Measurements from ENCODE around the gene MRNIP. TPM values are rescaled to one million over a fixed set of nuclear protein-coding genes. Genes with fewer than 3 reads are reported as not detected.

The MRNIP gene, protein sequence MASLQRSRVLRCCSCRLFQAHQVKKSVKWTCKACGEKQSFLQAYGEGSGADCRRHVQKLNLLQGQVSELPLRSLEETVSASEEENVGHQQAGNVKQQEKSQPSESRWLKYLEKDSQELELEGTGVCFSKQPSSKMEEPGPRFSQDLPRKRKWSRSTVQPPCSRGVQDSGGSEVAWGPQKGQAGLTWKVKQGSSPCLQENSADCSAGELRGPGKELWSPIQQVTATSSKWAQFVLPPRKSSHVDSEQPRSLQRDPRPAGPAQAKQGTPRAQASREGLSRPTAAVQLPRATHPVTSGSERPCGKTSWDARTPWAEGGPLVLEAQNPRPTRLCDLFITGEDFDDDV
- total RNA-seq (2022) = 37.8 and 43.0 TPM in 2 replicates
- percentile 68 among the genes with signal in this experiment for Bru-seq, nascent RNA
- percentile 70 among the genes with signal in this experiment for BruChase-seq, experiment 1, labeled RNA remaining after a 2-hour chase
- BruChase-seq, experiment 2, labeled RNA remaining after a 6-hour chase = percentile 71 among the genes with signal in this experiment
- long read RNA-seq, full-length matches to known transcripts = 20 of 37 reads
- long read RNA-seq, partial matches to known transcripts = 4 of 37 reads
- long read RNA-seq, other reads (novel, unspliced or antisense) = 13 of 37 reads

DNA sequence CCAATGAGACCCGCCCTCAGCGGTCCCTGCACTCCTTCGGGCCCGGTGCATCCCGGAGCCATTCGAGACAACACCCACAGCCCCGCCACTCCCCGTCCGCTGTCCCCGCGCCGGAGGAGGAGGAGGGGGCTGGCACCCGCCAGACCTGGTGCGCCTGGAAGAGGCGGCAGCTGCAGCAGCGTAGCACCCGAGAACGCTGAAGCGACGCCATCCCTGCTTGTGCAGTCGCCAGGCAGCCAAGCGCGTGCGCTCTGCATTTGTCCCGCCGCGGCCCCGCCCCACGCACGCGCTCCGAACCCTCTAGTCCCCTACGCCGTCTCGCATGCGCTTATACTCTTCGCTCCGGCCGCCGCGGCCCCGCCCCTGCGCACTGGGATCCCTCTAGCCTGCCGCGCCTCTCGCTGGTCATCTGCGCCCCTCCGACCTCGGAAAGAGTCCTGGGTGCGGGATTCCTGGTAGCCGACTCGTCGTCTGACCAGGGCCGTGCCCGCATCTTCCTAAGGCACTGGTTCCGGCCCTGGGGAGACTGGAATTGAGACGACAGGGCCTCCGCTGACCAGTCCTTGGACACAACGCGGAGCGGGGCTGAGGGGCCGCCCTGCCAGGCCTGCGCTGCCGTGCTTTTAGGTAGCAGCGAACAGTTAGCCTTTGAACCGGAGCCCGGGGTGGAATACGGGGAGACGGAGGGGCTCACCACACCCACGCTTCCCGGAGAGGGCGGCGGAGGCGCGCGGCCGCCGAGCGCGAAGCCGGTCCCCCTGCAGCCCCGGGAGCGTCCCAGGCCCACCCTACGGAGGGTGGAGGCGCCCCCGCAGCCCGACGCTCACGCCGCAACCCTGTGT lies at the start of gene MRNIP:
MRNIP (minus strand) TSS at position 232 of the 842 bp plus-strand sequence; CDS start at position 211, 21 bp downstream.
- intact Hi-C loops (cut with micrococcal nuclease; ENCODE audit: unreplicated experiment) = loop anchor here (2.0 to 5.0 kb wide), 2 partner anchors 40 to 48 kb away; partner anchors contain the start of gene TBC1D9B
- Histone ChIP-seq H3K36me3 (ENCODE audit: control insufficient read depth, insufficient read depth, low read length) (peaks cover 6% of the 10 kb centered on the region), H3K4me3 (ENCODE audit: low read depth, low read length) (peak within 1 kb of the TSS; percentile 100), H3K27me3 (replicated peaks; ENCODE audit: control insufficient read depth, insufficient read depth, low read length) (no peaks in the 10 kb centered on the region), H3K4me1 (no peaks in the 10 kb centered on the region), H3K9me3 (no peaks in the 10 kb centered on the region)
- TF ChIP-seq, protein P1, sequence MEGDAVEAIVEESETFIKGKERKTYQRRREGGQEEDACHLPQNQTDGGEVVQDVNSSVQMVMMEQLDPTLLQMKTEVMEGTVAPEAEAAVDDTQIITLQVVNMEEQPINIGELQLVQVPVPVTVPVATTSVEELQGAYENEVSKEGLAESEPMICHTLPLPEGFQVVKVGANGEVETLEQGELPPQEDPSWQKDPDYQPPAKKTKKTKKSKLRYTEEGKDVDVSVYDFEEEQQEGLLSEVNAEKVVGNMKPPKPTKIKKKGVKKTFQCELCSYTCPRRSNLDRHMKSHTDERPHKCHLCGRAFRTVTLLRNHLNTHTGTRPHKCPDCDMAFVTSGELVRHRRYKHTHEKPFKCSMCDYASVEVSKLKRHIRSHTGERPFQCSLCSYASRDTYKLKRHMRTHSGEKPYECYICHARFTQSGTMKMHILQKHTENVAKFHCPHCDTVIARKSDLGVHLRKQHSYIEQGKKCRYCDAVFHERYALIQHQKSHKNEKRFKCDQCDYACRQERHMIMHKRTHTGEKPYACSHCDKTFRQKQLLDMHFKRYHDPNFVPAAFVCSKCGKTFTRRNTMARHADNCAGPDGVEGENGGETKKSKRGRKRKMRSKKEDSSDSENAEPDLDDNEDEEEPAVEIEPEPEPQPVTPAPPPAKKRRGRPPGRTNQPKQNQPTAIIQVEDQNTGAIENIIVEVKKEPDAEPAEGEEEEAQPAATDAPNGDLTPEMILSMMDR (IDR thresholded peaks at IDR 0.05; ENCODE audit: insufficient read depth in 1 of 2, low read depth in 1 of 2, low read length in 1 of 2, severe bottlenecking in 1 of 2, unreplicated experiment in 1 of 2) = peak in 1 of 2 experiments; percentile 25
- CTCF ChIA-PET = interaction anchor here (0.8 kb wide), 1 partner anchor 20 kb away, joined by 3 read pairs; no protein-coding TSS in a partner anchor
- Mint-ChIP-seq H3K4me1 (ENCODE audit: low read depth, unreplicated experiment) (no peaks in the 10 kb centered on the region), H3K27me3 (ENCODE audit: insufficient read depth, unreplicated experiment) (no peaks in the 10 kb centered on the region), H3K9me3 (ENCODE audit: unreplicated experiment) (no peaks in the 10 kb centered on the region), H3K4me3 (ENCODE audit: unreplicated experiment) (peak within 1 kb of the TSS; percentile 84), H3K36me3 (ENCODE audit: insufficient read depth, unreplicated experiment) (peaks cover 29% of the 10 kb centered on the region), H3K27ac (ENCODE audit: unreplicated experiment) (peak within 1 kb of the TSS; percentile 87)
- TSS peak; percentile 82 for BruUV-seq (replicated peaks)
- peak; percentile 96 to 97 for DNase-seq
- POLR2A ChIA-PET = interaction anchor here (0.5 to 0.7 kb wide), 3 partner anchors 157 to 750 kb away, joined by 3 read pairs; no protein-coding TSS in a partner anchor

DNA sequence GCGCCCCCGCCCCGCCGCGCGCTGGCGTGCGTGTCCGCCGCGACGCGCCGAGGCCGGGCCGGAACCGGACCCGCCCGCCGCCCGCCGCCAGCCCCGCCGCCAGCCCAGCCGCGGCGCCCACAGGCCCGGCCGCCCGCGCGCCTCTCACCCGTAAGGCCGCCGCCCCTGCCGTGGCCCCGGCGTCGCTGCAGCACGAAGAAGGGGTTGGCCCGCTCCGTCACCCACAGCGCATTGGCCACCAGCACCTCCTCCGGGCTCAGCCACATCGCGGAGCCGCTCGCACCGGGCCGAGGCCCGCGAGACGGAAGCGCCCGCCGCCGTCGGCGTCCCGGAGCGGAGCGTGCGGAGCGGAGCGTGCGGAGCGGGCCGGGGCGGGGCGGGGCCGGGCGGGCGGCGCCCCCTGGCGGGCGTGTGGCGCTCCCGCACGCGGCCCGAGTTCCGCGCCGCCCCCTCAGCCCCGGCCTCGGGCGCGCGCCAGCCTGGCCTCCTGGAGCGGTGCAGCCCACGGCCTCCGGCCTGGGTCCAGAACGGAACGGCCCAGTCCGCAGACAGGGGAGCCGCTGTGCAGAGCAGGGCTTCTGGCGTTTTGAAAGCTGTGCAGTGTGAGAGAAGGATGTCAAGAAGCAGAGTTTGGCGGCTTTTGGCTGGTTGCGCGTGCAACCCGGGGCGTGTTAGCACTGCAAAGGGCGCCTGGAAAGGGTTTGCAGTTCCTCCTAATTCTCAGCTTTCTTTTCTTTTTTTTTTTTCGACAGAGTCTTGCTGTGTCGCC lies 49.1 kb upstream of the MRNIP start, which contains the start of gene TBC1D9B:
TBC1D9B (minus strand) TSS at position 342 of the 769 bp plus-strand sequence; CDS start at position 266, 76 bp downstream.
- Mint-ChIP-seq H3K4me3 (ENCODE audit: unreplicated experiment) (peak within 1 kb of the TSS; percentile 82), H3K27me3 (ENCODE audit: insufficient read depth, unreplicated experiment) (no peaks in the 10 kb centered on the region), H3K27ac (ENCODE audit: unreplicated experiment) (peak within 1 kb of the TSS; percentile 80), H3K4me1 (ENCODE audit: low read depth, unreplicated experiment) (peaks cover 6% of the 10 kb centered on the region), H3K36me3 (ENCODE audit: insufficient read depth, unreplicated experiment) (peaks cover 28% of the 10 kb centered on the region), H3K9me3 (ENCODE audit: unreplicated experiment) (no peaks in the 10 kb centered on the region)
- Histone ChIP-seq H3K27me3 (replicated peaks; ENCODE audit: control insufficient read depth, insufficient read depth, low read length) (no peaks in the 10 kb centered on the region), H3K9me3 (no peaks in the 10 kb centered on the region), H3K36me3 (ENCODE audit: control insufficient read depth, insufficient read depth, low read length) (peaks cover 3% of the 10 kb centered on the region), H3K4me1 (peaks cover 4% of the 10 kb centered on the region; the same call in 1 of the 2 replicates), H3K4me3 (ENCODE audit: low read depth, low read length) (peak within 1 kb of the TSS; percentile 76)
- intact Hi-C loops (cut with micrococcal nuclease; ENCODE audit: unreplicated experiment) = loop anchor here (2.0 to 5.0 kb wide), 2 partner anchors 50 to 67 kb away; partner anchors contain the start of gene MRNIP
- no TSS peak for BruUV-seq (replicated peaks)
- ChIA-PET CTCF (interaction anchor here (0.6 kb wide), 1 partner anchor 145 kb away, joined by 3 read pairs; no protein-coding TSS in a partner anchor), POLR2A (interaction anchor here (0.6 kb wide), 1 partner anchor 366 kb away, joined by 7 read pairs; no protein-coding TSS in a partner anchor)
- TF ChIP-seq, protein P1 (IDR thresholded peaks at IDR 0.05; ENCODE audit: insufficient read depth in 1 of 2, low read depth in 1 of 2, low read length in 1 of 2, severe bottlenecking in 1 of 2, unreplicated experiment in 1 of 2) = peak; percentile 2 to 40
- DNase-seq = peak in 1 of 2 experiments; percentile 73

All from Caco-2 (cell line).